Measurements from ENCODE around the gene EFCAB6.

- TF ChIP-seq OSR1 (CRISPR knock-in tag; IDR thresholded peaks at IDR 0.05) (no peak), ZFP3 (CRISPR knock-in tag; IDR thresholded peaks at IDR 0.05) (no peak), POU6F1 (CRISPR knock-in tag; IDR thresholded peaks at IDR 0.05; ENCODE audit: borderline replicate concordance, low read depth) (no peak), PATZ1 (CRISPR knock-in tag; IDR thresholded peaks at IDR 0.05; ENCODE audit: borderline replicate concordance) (no peak), CSRNP3 (CRISPR knock-in tag; IDR thresholded peaks at IDR 0.05) (no peak), PPARA (CRISPR knock-in tag; IDR thresholded peaks at IDR 0.05; ENCODE audit: borderline replicate concordance) (no peak), SNAI2 (CRISPR knock-in tag; IDR thresholded peaks at IDR 0.05) (no peak), ISL1 (CRISPR knock-in tag; IDR thresholded peaks at IDR 0.05) (no peak), ZNF70 (CRISPR knock-in tag; IDR thresholded peaks at IDR 0.05) (no peak), ARNTL (CRISPR knock-in tag; IDR thresholded peaks at IDR 0.05; ENCODE audit: borderline replicate concordance, low read depth) (no peak), RARB (CRISPR knock-in tag; IDR thresholded peaks at IDR 0.05) (no peak), ZFP30 (CRISPR knock-in tag; IDR thresholded peaks at IDR 0.05) (no peak), BACH2 (CRISPR knock-in tag; IDR thresholded peaks at IDR 0.05; ENCODE audit: borderline replicate concordance) (no peak), TOX (CRISPR knock-in tag; IDR thresholded peaks at IDR 0.05; ENCODE audit: borderline replicate concordance) (no peak)
These were observed 20.5 kb upstream of the EFCAB6 start for GRCh38 chr22:43832393-43833265.

Data from SK-N-SH treated with all-trans-retinoic acid at 6 μM for 48 hours (cell line).